Trophoblast cell (in vitro differentiated cells and primary cell): Measurements from ENCODE around the gene PIMREG.

Experiments used
- DNase-seq, 2 donors: peaks; one replicate each; pipeline ENCODE4 v3.0.0-alpha.2; 2016
- H2AFZ ChIP-seq: 2 replicates; pipeline ENCODE4 v1.6.1; 2013; ENCODE audit warnings: low read length, moderate library complexity, mild to moderate bottlenecking; ENCODE audit not compliant: insufficient read depth, poor library complexity
- H2AK5ac ChIP-seq: 2 replicates; pipeline ENCODE4 v1.6.1; 2013; ENCODE audit warnings: mild to moderate bottlenecking, low read length
- H2BK120ac ChIP-seq: 2 replicates; pipeline ENCODE4 v1.6.1; 2013; ENCODE audit warnings: low read length, mild to moderate bottlenecking, moderate library complexity; ENCODE audit not compliant: insufficient read depth, poor library complexity
- H2BK12ac ChIP-seq: 2 replicates; pipeline ENCODE4 v1.6.1; 2013; ENCODE audit warnings: mild to moderate bottlenecking, low read length, moderate library complexity
- H2BK5ac ChIP-seq: 2 replicates; pipeline ENCODE4 v1.6.1; 2013; ENCODE audit warnings: low read length, low read depth, moderate library complexity, mild to moderate bottlenecking; ENCODE audit not compliant: poor library complexity
- H3K14ac ChIP-seq: 2 replicates; pipeline ENCODE4 v1.6.1; 2013; ENCODE audit warnings: mild to moderate bottlenecking, low read length
- H3K18ac ChIP-seq: 2 replicates; pipeline ENCODE4 v1.6.1; 2013; ENCODE audit warnings: mild to moderate bottlenecking, low read length
- H3K23ac ChIP-seq: 2 replicates; pipeline ENCODE4 v1.6.1; 2013; ENCODE audit warnings: low read length
- H3K27ac ChIP-seq: 2 replicates; pipeline ENCODE4 v1.5.1; 2013; ENCODE audit warnings: low read depth, mild to moderate bottlenecking, inconsistent platforms, low read length, moderate library complexity
- H3K27me3 ChIP-seq: 2 replicates; pipeline ENCODE4 v1.6.1; 2013; ENCODE audit warnings: inconsistent platforms, mild to moderate bottlenecking, low read length, moderate library complexity; ENCODE audit not compliant: insufficient read depth
- H3K36me3 ChIP-seq, 2 experiments: 1 replicate in 1 of 2; 2 replicates in 1 of 2; pipeline ENCODE4 v1.6.1; 2013; ENCODE audit warnings: low read length in 2 of 2, mild to moderate bottlenecking in 2 of 2, moderate library complexity in 1 of 2; ENCODE audit not compliant: insufficient read depth in 2 of 2, control insufficient read depth in 1 of 2
- H3K4ac ChIP-seq: 2 replicates; pipeline ENCODE4 v1.6.1; 2013; ENCODE audit warnings: low read depth, mild to moderate bottlenecking, low read length, moderate library complexity
- H3K4me1 ChIP-seq, 2 experiments: 1 replicate in 1 of 2; 2 replicates in 1 of 2; pipeline ENCODE4 v1.6.1; 2013; ENCODE audit warnings: low read length in 2 of 2, mild to moderate bottlenecking in 2 of 2, moderate library complexity in 1 of 2; ENCODE audit not compliant: insufficient read depth in 2 of 2, control insufficient read depth in 1 of 2
- H3K4me2 ChIP-seq: 2 replicates; pipeline ENCODE4 v1.6.1; 2013; ENCODE audit warnings: inconsistent platforms, mild to moderate bottlenecking, low read length, moderate library complexity
- H3K4me3 ChIP-seq: 2 replicates; pipeline ENCODE4 v1.5.1; 2013; ENCODE audit warnings: mild to moderate bottlenecking, low read depth, low read length, inconsistent platforms
- H3K79me1 ChIP-seq: one replicate; pipeline ENCODE4 v1.6.1; 2013; ENCODE audit warnings: low read length
- H3K79me2 ChIP-seq: 2 replicates; pipeline ENCODE4 v1.6.1; 2013; ENCODE audit warnings: low read length, mild to moderate bottlenecking; ENCODE audit not compliant: control insufficient read depth, insufficient read depth, poor library complexity
- H3K9ac ChIP-seq: 2 replicates; pipeline ENCODE4 v1.6.1; 2013; ENCODE audit warnings: mild to moderate bottlenecking, low read length
- H3K9me3 ChIP-seq: 2 replicates; pipeline ENCODE4 v1.6.1; 2013; ENCODE audit warnings: low read depth, mild to moderate bottlenecking, control low read depth, inconsistent platforms, low read length; ENCODE audit not compliant: insufficient read depth
- H4K12ac ChIP-seq: 2 replicates; pipeline ENCODE4 v1.6.1; 2013; ENCODE audit warnings: low read depth, mild to moderate bottlenecking, low read length, moderate library complexity
- H4K8ac ChIP-seq: 2 replicates; pipeline ENCODE4 v1.6.1; 2013; ENCODE audit warnings: low read depth, mild to moderate bottlenecking, low read length, moderate library complexity
- H4K91ac ChIP-seq: one replicate; pipeline ENCODE4 v1.6.1; 2013; ENCODE audit warnings: low read depth, mild to moderate bottlenecking, low read length, moderate library complexity
- WGBS: extraction: QIAGEN DNeasy Blood & Tissue Kit; methylation state at CpG from one replicate; pipeline ENCODE4 v1.1.7; 2013; ENCODE audit warnings: missing lambda C conversion rate; ENCODE audit not compliant: insufficient read length, insufficient coverage; ENCODE audit errors: extremely low coverage; 5-methylcytosine and 5-hydroxymethylcytosine counted together

Gene PIMREG

GRCh38 chr17:6446516-6447100 is 2.4 kb downstream of the PIMREG start:
- no peak overlapping the region for H3K18ac ChIP-seq
- H3K23ac ChIP-seq = no peak overlapping the region
- H3K79me2 ChIP-seq = peaks cover 2% of the 10 kb centered on the region
- H3K4me3 ChIP-seq = no peak overlapping the region
- DNase-seq = no peak
- H3K27ac ChIP-seq = no peak overlapping the region
- peaks cover 9% of the 10 kb centered on the region in 2 experiments for H3K4me1 ChIP-seq
- no peak overlapping the region for H2BK5ac ChIP-seq
- H3K4ac ChIP-seq = no peak overlapping the region
- H4K12ac ChIP-seq = no peak overlapping the region
- no peaks in the 10 kb centered on the region for H3K27me3 ChIP-seq
- no peak overlapping the region for H4K8ac ChIP-seq
- H3K9ac ChIP-seq = no peak overlapping the region
- no peak overlapping the region for H4K91ac ChIP-seq
- peaks cover 5% of the 10 kb centered on the region for H3K79me1 ChIP-seq
- H3K9me3 ChIP-seq = no peaks in the 10 kb centered on the region
- no peak overlapping the region for H3K4me2 ChIP-seq
- WGBS = no CpG with 5 or more reads among the region's 9 CpGs
- no peak overlapping the region for H2AFZ ChIP-seq
- no peak overlapping the region for H3K14ac ChIP-seq
- peaks cover 12 to 16% of the 10 kb centered on the region in 2 experiments for H3K36me3 ChIP-seq
- H2BK120ac ChIP-seq = no peak overlapping the region
- H2BK12ac ChIP-seq = no peak overlapping the region
- no peak overlapping the region for H2AK5ac ChIP-seq

- Histone ChIP-seq H3K79me2 (peaks cover 2% of the 10 kb centered on the region), H3K4me1 (peaks cover 7 to 10% of the 10 kb centered on the region in 2 experiments), H3K23ac (no peak overlapping the region), H3K36me3 (peaks cover 12 to 16% of the 10 kb centered on the region in 2 experiments), H3K4me3 (no peak overlapping the region), H2BK12ac (no peak overlapping the region), H3K18ac (no peak overlapping the region), H3K14ac (no peak overlapping the region), H3K9ac (no peak overlapping the region), H3K79me1 (peaks cover 3% of the 10 kb centered on the region), H3K27ac (no peak overlapping the region), H2BK5ac (no peak overlapping the region), H3K9me3 (no peaks in the 10 kb centered on the region), H3K4ac (no peak overlapping the region), H2AK5ac (no peak overlapping the region), H4K91ac (no peak overlapping the region), H4K8ac (no peak overlapping the region), H3K4me2 (no peak overlapping the region), H2AFZ (no peak overlapping the region), H3K27me3 (no peaks in the 10 kb centered on the region), H4K12ac (no peak overlapping the region), H2BK120ac (no peak overlapping the region)
- no CpG with 5 or more reads among the region's 6 CpGs for whole genome bisulfite sequencing
- DNase-seq = no peak
These were observed 4.2 kb downstream of the PIMREG start for GRCh38 chr17:6448473-6448872.

GRCh38 chr17:6449307-6449706 is 5.1 kb downstream of the PIMREG start:
- H4K12ac ChIP-seq = no peak overlapping the region
- no peak overlapping the region for H2BK12ac ChIP-seq
- no peak overlapping the region for H3K18ac ChIP-seq
- no peak overlapping the region for H3K14ac ChIP-seq
- peaks cover 6 to 10% of the 10 kb centered on the region in 2 experiments for H3K4me1 ChIP-seq
- H2AK5ac ChIP-seq = no peak overlapping the region
- H2AFZ ChIP-seq = no peak overlapping the region
- no peaks in the 10 kb centered on the region for H3K27me3 ChIP-seq
- H4K91ac ChIP-seq = no peak overlapping the region
- H3K9me3 ChIP-seq = no peaks in the 10 kb centered on the region
- H3K36me3 ChIP-seq = peaks cover 12 to 16% of the 10 kb centered on the region in 2 experiments
- H3K4ac ChIP-seq = no peak overlapping the region
- H3K79me1 ChIP-seq = no peaks in the 10 kb centered on the region
- H4K8ac ChIP-seq = no peak overlapping the region
- no peak overlapping the region for H2BK120ac ChIP-seq
- no peak for DNase-seq
- H3K9ac ChIP-seq = no peak overlapping the region
- no peak overlapping the region for H2BK5ac ChIP-seq
- H3K23ac ChIP-seq = no peak overlapping the region
- H3K79me2 ChIP-seq = no peaks in the 10 kb centered on the region
- H3K4me2 ChIP-seq = no peak overlapping the region
- WGBS = no CpG with 5 or more reads among the region's 6 CpGs
- no peak overlapping the region for H3K27ac ChIP-seq
- no peak overlapping the region for H3K4me3 ChIP-seq

DNA sequence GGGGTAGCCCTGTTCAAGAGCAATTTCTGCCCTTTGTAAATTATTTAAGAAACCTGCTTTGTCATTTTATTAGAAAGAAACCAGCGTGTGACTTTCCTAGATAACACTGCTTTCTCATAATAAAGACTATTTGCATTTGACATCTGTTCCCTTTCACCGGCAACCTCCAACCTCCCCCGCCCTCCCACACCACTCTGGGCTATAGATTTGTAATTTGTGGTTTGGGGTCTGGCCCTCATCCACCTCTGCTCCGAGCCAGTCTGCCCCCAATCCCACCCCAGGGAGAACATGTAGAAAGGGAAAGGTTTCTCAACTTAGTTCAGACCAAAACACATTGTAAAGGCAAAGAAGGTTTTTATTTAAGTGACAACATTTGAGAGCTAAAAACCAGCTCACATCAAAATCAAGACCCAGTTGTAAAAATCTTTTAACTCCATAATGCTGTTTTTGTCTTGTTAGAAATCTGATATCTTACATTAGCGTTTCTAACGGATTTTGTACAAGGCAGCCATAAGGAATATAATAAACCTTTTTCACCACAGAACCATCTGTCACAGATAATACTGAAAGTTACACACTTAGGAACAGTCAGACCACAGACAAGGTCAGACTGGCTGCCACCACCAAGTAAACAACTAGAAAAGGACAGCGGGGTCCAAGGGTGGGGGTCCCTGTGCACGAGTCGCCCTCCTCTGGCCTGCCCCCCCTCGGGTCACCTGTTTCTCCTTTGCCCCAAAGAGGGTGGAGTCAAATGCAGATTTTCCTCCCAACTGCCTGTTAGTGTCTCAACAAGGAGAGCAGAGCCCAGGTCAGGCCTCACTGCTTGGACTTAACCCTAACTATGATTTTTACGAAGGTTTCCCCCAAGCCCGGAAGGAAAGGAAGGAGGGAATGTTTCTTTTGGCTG is 6.9 kb downstream of the PIMREG start:
- no peaks in the 10 kb centered on the region for H3K79me1 ChIP-seq
- H3K79me2 ChIP-seq = no peaks in the 10 kb centered on the region

More for the DNA sequence above, 6.9 kb downstream of the PIMREG start:
- Histone ChIP-seq H3K4me1 (peaks cover 3 to 7% of the 10 kb centered on the region in 2 experiments), H3K4ac (no peak overlapping the region), H3K4me3 (no peak overlapping the region), H3K9ac (no peak overlapping the region), H4K91ac (no peak overlapping the region), H3K23ac (no peak overlapping the region), H3K14ac (no peak overlapping the region), H2AK5ac (no peak overlapping the region), H3K9me3 (no peaks in the 10 kb centered on the region), H3K4me2 (no peak overlapping the region), H3K27ac (no peak overlapping the region), H2BK120ac (no peak overlapping the region), H2BK5ac (no peak overlapping the region), H4K8ac (no peak overlapping the region), H3K18ac (no peak overlapping the region), H3K27me3 (peaks cover 5% of the 10 kb centered on the region), H2AFZ (no peak overlapping the region), H4K12ac (no peak overlapping the region), H3K36me3 (peaks cover 12 to 16% of the 10 kb centered on the region in 2 experiments), H2BK12ac (no peak overlapping the region)
- WGBS = no CpG with 5 or more reads among the region's 12 CpGs
- no peak for DNase-seq
